GM19023 (cell line): ENCODE measurements around the gene TARS2.
A peak's percentile ranks its signal among the peaks of the same experiment; 100 is the strongest.

Experiments used
- ATAC-seq: cut with Tn5 transposase; IDR thresholded peaks from one replicate; pipeline ENCODE4 v1.9.1; 2021; ENCODE audit warnings: mild to moderate bottlenecking, moderate library complexity; ENCODE audit not compliant: unreplicated experiment

TARS2 gene, protein sequence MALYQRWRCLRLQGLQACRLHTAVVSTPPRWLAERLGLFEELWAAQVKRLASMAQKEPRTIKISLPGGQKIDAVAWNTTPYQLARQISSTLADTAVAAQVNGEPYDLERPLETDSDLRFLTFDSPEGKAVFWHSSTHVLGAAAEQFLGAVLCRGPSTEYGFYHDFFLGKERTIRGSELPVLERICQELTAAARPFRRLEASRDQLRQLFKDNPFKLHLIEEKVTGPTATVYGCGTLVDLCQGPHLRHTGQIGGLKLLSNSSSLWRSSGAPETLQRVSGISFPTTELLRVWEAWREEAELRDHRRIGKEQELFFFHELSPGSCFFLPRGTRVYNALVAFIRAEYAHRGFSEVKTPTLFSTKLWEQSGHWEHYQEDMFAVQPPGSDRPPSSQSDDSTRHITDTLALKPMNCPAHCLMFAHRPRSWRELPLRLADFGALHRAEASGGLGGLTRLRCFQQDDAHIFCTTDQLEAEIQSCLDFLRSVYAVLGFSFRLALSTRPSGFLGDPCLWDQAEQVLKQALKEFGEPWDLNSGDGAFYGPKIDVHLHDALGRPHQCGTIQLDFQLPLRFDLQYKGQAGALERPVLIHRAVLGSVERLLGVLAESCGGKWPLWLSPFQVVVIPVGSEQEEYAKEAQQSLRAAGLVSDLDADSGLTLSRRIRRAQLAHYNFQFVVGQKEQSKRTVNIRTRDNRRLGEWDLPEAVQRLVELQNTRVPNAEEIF

DNA sequence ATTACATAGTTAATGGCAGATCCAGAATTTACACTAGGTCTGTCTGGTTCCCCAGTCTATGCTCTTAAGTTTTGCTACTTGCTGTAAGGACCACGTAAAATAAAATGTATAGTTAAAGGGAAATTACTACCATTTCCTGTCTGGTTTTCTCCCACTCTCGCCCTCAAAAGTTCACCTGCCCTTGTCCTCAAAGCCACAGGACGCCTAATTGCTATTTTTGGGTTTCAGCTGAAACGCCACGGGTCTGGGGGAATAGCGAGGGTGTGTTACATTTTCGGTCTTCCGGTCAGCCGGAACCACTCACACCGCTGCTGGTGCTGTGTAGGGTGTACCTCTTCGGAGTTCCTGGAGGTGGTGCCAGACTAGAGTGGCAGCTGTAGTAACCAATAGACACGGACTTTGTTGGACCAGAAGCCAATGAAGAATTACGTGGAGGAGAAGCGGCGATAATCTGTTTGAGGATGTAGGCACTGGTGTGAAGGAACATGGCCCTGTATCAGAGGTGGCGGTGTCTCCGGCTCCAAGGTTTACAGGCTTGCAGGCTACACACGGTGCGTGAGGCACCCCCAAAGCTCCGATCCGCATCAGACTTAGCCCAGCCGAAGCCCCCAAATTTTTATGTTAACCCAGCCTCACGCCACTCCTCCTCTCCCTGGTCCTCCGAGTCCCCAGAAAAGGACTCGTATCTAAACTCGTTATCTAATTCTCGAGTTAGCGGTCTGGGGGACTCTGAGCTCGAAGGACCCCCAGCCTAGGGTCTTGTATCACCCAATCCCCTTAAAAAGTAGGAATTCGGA is at the start of gene TARS2:
Gene TARS2, plus strand, starts transcription at position 454 of the 797 bp plus-strand sequence. Its CDS starts 32 bp downstream, at position 486.
- ATAC-seq: peak; percentile 99

- ATAC-seq: no peak
Measured at GRCh38 chr1:150441121-150441520, 46.1 kb upstream of the TARS2 start.

- no peak for ATAC-seq
Measured at GRCh38 chr1:150444232-150444631, 43.0 kb upstream of the TARS2 start.

GRCh38 chr1:150456146-150456647 is 31.0 kb upstream of the TARS2 start:
- no peak for ATAC-seq

DNA sequence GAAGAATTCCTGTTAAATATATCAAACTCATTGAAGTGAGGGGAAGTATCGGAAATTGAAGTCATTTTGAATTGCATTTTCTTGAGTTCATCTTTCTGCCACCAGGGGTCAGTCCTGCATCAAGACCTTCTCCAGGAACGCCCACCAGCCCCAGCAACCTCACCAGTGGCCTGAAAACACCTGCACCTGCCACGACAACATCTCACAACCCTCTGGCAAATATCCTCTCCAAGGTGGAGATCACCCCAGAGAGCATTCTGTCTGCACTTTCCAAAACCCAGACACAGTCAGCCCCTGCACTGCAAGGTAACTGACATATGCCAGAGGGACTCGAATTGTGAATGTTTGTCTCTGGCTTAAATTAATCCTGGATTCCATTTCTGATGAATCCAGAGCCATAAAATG is 22.8 kb upstream of the TARS2 start:
- ATAC-seq: no peak

DNA sequence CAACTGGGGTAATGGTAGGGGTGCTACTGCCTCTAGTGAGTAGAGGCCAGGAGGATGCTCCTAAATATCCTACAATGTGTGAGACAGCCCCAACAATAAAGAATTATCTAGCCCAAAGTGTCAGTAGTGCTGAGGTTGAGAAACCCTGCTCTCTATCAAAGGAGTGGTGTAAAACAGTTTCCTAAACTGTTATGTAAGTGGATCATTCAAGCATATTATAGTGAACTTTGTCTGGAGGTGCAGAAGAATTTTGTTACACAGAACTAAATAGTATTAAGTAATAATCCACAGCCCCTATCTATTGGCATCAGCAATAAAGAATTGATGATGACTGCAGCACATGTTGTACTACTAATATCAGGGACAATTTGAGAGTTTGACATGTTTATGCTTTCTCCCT is 20.3 kb upstream of the TARS2 start:
- no peak for ATAC-seq

- ATAC-seq: no peak
Measured at GRCh38 chr1:150469291-150469690, 17.9 kb upstream of the TARS2 start.

GRCh38 chr1:150472601-150473200 is 14.5 kb upstream of the TARS2 start:
- ATAC-seq: no peak

DNA sequence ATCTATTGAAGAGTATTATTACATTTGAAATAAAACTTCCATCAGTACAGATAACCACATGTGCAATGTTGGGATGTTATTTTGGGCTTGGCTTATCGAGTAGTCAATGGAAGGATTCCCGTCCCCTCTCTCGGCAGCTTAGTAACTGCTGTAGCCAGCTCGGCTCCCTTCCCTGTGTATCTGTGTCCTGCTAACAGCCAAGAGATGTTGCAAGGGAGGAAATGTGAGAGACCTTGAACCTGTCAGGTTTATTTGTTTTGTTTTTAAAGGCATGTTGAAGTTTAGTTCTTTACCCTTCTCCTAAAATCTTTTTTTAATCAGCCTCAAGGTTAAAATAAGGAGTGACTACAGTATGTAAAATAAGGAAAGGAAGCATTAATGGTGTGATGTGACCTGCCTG is 13.6 kb upstream of the TARS2 start:
- ATAC-seq: no peak

DNA sequence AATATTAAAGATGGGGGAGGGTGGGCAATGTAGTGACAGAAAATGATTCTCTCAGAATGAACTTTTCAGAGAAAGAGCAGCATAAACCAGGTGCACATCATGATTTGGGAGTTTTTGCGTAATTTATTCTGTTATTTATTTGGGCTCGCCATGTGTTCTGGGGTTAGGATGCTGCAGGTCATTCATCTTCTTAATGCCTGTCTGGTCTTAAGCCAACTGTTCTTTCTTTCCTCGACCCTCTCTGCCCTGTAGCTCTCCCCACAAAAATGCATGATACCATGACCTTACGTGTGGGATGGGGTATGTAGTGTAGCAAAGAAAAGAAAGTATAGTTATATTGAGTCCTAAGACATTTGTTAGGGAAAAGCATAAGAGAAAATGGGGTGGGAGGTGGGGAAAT is 12.3 kb upstream of the TARS2 start:
- ATAC-seq: no peak

GRCh38 chr1:150476754-150477153 is 10.5 kb upstream of the TARS2 start:
- ATAC-seq: no peak

- ATAC-seq: no peak
Measured at GRCh38 chr1:150477320-150477719, 9.9 kb upstream of the TARS2 start.

GRCh38 chr1:150477733-150478132 is 9.5 kb upstream of the TARS2 start:
- ATAC-seq: no peak

- no peak for ATAC-seq
Measured at GRCh38 chr1:150479370-150479769, 7.8 kb upstream of the TARS2 start.

DNA sequence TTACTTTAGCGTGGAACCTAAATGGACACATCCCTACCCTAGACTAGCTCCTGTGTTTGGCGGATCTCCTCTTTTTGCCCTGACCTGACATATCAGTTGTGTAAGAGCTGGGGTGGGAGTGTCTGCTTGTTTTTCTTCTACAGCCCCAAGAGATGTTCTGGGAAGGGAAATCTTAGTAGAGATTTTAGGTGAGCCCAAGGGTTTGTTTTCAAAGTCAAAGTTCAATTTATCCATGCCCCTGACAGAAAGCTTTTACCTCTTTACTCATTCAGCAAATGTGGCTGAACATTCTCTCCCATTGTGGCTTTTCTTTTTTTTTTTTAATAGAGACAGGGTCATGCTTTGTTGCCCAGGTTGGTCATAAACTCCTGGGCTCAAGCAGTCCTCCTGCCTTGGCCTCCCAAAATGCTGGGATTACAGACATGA is 7.3 kb upstream of the TARS2 start:
- no peak for ATAC-seq

- ATAC-seq: no peak
Measured at GRCh38 chr1:150484431-150484830, 2.8 kb upstream of the TARS2 start.

GRCh38 chr1:150484861-150485260 is 2.4 kb upstream of the TARS2 start:
- ATAC-seq: no peak

DNA sequence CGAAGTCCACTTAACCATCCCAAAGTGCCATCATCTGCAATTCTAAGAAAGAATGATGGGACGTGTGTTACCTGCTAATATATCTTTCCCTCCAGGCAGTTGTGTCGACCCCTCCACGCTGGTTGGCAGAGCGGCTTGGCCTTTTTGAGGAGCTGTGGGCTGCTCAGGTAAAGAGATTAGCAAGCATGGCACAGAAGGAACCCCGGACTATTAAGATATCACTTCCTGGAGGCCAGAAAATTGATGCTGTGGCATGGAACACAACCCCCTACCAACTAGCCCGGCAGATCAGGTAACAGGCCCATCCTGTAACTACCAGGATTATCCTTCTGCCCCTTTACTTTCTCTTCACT is 520 bp downstream of the TARS2 start:
- no peak for ATAC-seq

DNA sequence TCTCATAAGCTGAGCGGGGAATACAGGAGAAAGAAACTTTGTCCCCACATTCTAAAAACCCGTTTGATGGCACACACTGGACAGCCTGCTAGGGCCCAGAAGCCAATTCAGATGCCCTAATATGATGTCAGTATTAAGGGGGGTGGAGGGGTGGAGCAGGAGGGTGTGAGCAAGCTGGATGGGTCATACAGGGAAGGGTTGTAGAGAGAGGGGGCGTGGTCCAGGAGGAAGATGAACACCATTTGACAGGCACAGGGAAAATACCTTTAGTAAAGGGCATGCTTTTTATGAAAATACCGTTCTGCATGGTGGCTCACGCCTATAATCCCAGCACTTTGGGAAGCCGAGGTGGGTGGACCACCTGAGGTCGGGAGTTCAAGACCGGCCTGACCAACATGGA is 6.0 kb downstream of the TARS2 start:
- ATAC-seq: no peak

GRCh38 chr1:150498342-150498741 is 11.1 kb downstream of the TARS2 start:
- ATAC-seq: no peak

GRCh38 chr1:150505431-150505830 is 18.2 kb downstream of the TARS2 start:
- no peak for ATAC-seq
